Measurements from ENCODE around the gene TSPAN9. TPM values are rescaled to one million over a fixed set of nuclear protein-coding genes. Genes with fewer than 3 reads are reported as not detected.

Gene TSPAN9
- total and polyA plus RNA-seq, 2 of the 4 experiments (the other 2 are of a cell fraction): 17.7 to 39.1 TPM

GRCh38 chr12:3091382-3092241 lies 14.4 kb downstream of the TSPAN9 start:
- POLR2A ChIA-PET (ENCODE audit: unreplicated experiment): no interaction called here
- dilution Hi-C loops (cut with HindIII; ENCODE audit: low sequenced_read_pairs, unreplicated experiment): no loop called here

More at GRCh38 chr12:3091382-3092241, 14.4 kb downstream of the TSPAN9 start:
- H3K36me3 ChIP-seq (ENCODE audit: control insufficient read depth, insufficient read depth, low read length): peaks cover 2% of the 10 kb centered on the region; the same call in 1 of the 2 replicates
- H3K4me2 ChIP-seq (ENCODE audit: low read depth, low read length): no peak overlapping the region
- no peak overlapping the region for H3K56ac ChIP-seq (ENCODE audit: extremely low read depth, insufficient read depth, low read length)
- no peak overlapping the region for H2AFZ ChIP-seq (replicated peaks; ENCODE audit: low read length, poor library complexity)
- H2AK5ac ChIP-seq (ENCODE audit: low read depth, low read length): no peak overlapping the region
- no peaks in the 10 kb centered on the region for H3K4me1 ChIP-seq (ENCODE audit: control insufficient read depth, insufficient read depth, low read length)
- no peak overlapping the region for H2BK15ac ChIP-seq (ENCODE audit: low read depth, low read length)
- in situ Hi-C loops (cut with MboI; ENCODE audit: low sequenced_read_pairs): no loop called here
- H3K9me1 ChIP-seq (ENCODE audit: insufficient read depth, low read length): peaks cover 4% of the 10 kb centered on the region; the same call in 1 of the 2 replicates
- H4K20me1 ChIP-seq (ENCODE audit: insufficient read depth, low read length): peaks cover 3% of the 10 kb centered on the region
- no peaks in the 10 kb centered on the region for H3K27me3 ChIP-seq (ENCODE audit: control insufficient read depth, insufficient read depth, low read length)
- H3K27ac ChIP-seq (ENCODE audit: insufficient read depth, low read length): no peak overlapping the region
- ATAC-seq (ENCODE audit: low read depth) (no peak), DNase-seq (no peak)
- H3K23ac ChIP-seq (ENCODE audit: low read depth, low read length): no peak overlapping the region
- H3K4ac ChIP-seq (ENCODE audit: low read depth, low read length): no peak overlapping the region
- H3K9me3 ChIP-seq (ENCODE audit: control insufficient read depth, insufficient read depth, low read length): no peaks in the 10 kb centered on the region
- TF ChIP-seq MAFK (IDR thresholded peaks at IDR 0.05; ENCODE audit: low read depth, low read length) (peak; percentile 48; the same call in 1 of the 2 replicates), CEBPB (IDR thresholded peaks at IDR 0.05; ENCODE audit: low read depth, low read length) (no peak)
- H3K14ac ChIP-seq (replicated peaks; ENCODE audit: low read depth, low read length): no peak overlapping the region
- intact Hi-C loops (cut with micrococcal nuclease): no loop called here
- BruUV-seq (replicated peaks): no TSS peak
- H2BK20ac ChIP-seq (ENCODE audit: low read depth, low read length): no peak overlapping the region
- no peak overlapping the region for H4K8ac ChIP-seq (ENCODE audit: low read depth in 2 of 2, low read length in 2 of 2)
- H3K9ac ChIP-seq (ENCODE audit: low read depth, low read length): no peak overlapping the region
- H3K4me3 ChIP-seq (ENCODE audit: insufficient read depth, low read depth, low read length): no peak overlapping the region
- WGBS, 2 experiments (ENCODE audit: extremely low coverage in 2 of 2, insufficient read length in 1 of 2): 100% methylated on average over 1 of the region's 8 CpGs; no CpG with 5 or more reads in 1 of the 2 experiments
- H3K18ac ChIP-seq (ENCODE audit: low read depth, low read length): no peak overlapping the region
- H2BK120ac ChIP-seq (ENCODE audit: low read depth, low read length): no peak overlapping the region
- no peak overlapping the region for H4K91ac ChIP-seq (ENCODE audit: insufficient read depth, low read depth, low read length)
- H2AK9ac ChIP-seq (replicated peaks; ENCODE audit: low read depth, low read length, poor library complexity): no peak overlapping the region
- no peak overlapping the region for H4K5ac ChIP-seq (ENCODE audit: low read depth, low read length)
- no peak overlapping the region for H2BK5ac ChIP-seq (ENCODE audit: low read depth, low read length, poor library complexity, severe bottlenecking)
- H3K79me1 ChIP-seq (ENCODE audit: low read depth in 1 of 2, low read length in 2 of 2): peaks cover 0 to 6% of the 10 kb centered on the region in 2 experiments; a peak in 2 of 4 replicates
- CTCF ChIA-PET: no interaction called here
